Stimulated activated CD4-positive, alpha-beta T cell treated with anti-CD3 and anti-CD28 coated beads, Interleukin-1b, Interleukin-23, amount 100 ng/mL, for 4 hours (primary cell): ENCODE measurements around the gene ABHD12B.
"Not testable (repeated sequence)": the region's sequence is repeated elsewhere in the genome, so short reads cannot be mapped to it uniquely, and the experiment has no call there.

Experiments used
- DNase-seq, 2 donors: peaks; one replicate each; pipeline ENCODE4 v3.0.0-alpha.2; 2020; ENCODE audit warnings: low read depth in 2 of 2

The ABHD12B gene

GRCh38 chr14:50935126-50936015, 63.5 kb downstream of the ABHD12B start:
- no peak for DNase-seq

GRCh38 chr14:50936016-50936340, 64.1 kb downstream of the ABHD12B start:
- DNase-seq = no peak

- DNase-seq = no peak
Measured at GRCh38 chr14:50936882-50937281, 65.0 kb downstream of the ABHD12B start.

GRCh38 chr14:50937325-50937724, 65.5 kb downstream of the ABHD12B start:
- DNase-seq = no peak

GRCh38 chr14:50937800-50938199, 65.9 kb downstream of the ABHD12B start:
- DNase-seq = no peak

GRCh38 chr14:50941151-50941550, 69.3 kb downstream of the ABHD12B start:
- DNase-seq = no peak

- not testable (repeated sequence) for DNase-seq
Measured at GRCh38 chr14:50941638-50942037, 69.8 kb downstream of the ABHD12B start.

GRCh38 chr14:50943261-50943942, 71.5 kb downstream of the ABHD12B start:
- no peak for DNase-seq

- DNase-seq = peak in 1 of 2 donors; percentile 19
Measured at GRCh38 chr14:50943943-50944646, 72.2 kb downstream of the ABHD12B start, which contains the start of gene PYGL. PYGL (minus strand) TSS chr14:50944483; CDS start chr14:50944403, 80 bp downstream.

- DNase-seq = no peak
Measured at GRCh38 chr14:50944647-50945413, 73.0 kb downstream of the ABHD12B start.

GRCh38 chr14:50946234-50946935, 74.5 kb downstream of the ABHD12B start:
- DNase-seq = no peak

- no peak for DNase-seq
Measured at GRCh38 chr14:50947446-50947845, 75.6 kb downstream of the ABHD12B start.

- DNase-seq = no peak
Measured at GRCh38 chr14:50948205-50948604, 76.4 kb downstream of the ABHD12B start.

- no peak for DNase-seq
Measured at GRCh38 chr14:50951032-50951431, 79.2 kb downstream of the ABHD12B start.

- no peak for DNase-seq
Measured at GRCh38 chr14:50953502-50953901, 81.6 kb downstream of the ABHD12B start.
